Activated naive CD4-positive, alpha-beta T cell treated with anti-CD3 and anti-CD28 coated beads for 36 hours (primary cell): ENCODE results near the gene RMI1. TPM values are rescaled to one million over a fixed set of nuclear protein-coding genes. Genes with fewer than 3 reads are reported as not detected.

Source experiments
- CTCF ChIA-PET: fragments of 350-600 bp; sonication (Branson Sonifier 250); formaldehyde crosslinking; loops from one replicate; lab custom pipeline; 2021; ENCODE audit warnings: antibody characterized with exemption; lab: Charles Lee
- DNase-seq: peaks from one replicate; pipeline ENCODE4 v3.0.0-alpha.2; 2020
- H3K27ac Mint-ChIP-seq: one replicate; pipeline ENCODE4 v1.8.0; 2021; ENCODE audit warnings: mild to moderate bottlenecking, mixed read lengths
- H3K27me3 Mint-ChIP-seq: one replicate; pipeline ENCODE4 v1.8.0; 2021; ENCODE audit warnings: low read depth, mixed read lengths
- H3K36me3 Mint-ChIP-seq: one replicate; pipeline ENCODE4 v1.8.0; 2021; ENCODE audit warnings: low read depth, mixed read lengths
- H3K4me1 Mint-ChIP-seq: one replicate; pipeline ENCODE4 v1.8.0; 2021; ENCODE audit warnings: low read depth, mixed read lengths
- H3K4me3 Mint-ChIP-seq: one replicate; pipeline ENCODE4 v1.8.0; 2021; ENCODE audit warnings: mild to moderate bottlenecking, moderate library complexity, mixed read lengths
- H3K9me3 Mint-ChIP-seq: one replicate; pipeline ENCODE4 v1.8.0; 2021; ENCODE audit warnings: mixed read lengths
- intact Hi-C: fragments of 100-400 bp; cut with micrococcal nuclease; formaldehyde crosslinking; loops from one replicate; pipeline ENCODE4 v1.15.1; 2023
- total RNA-seq, 2 experiments: library from RNA; stranded (reverse); gene quantifications; one replicate each; pipeline ENCODE4 v1.2.3, GENCODE V29; 2021

The RMI1 gene
- total RNA-seq, 2 experiments from 2014 or later: 19.2 to 19.3 TPM

- Mint-ChIP-seq H3K4me1 (peaks cover 47% of the 10 kb centered on the region), H3K36me3 (peaks cover 78% of the 10 kb centered on the region), H3K9me3 (no peaks in the 10 kb centered on the region), H3K27me3 (no peaks in the 10 kb centered on the region), H3K27ac (peak overlapping the region; percentile 41), H3K4me3 (no peak overlapping the region)
- DNase-seq: no peak
- CTCF ChIA-PET: interaction anchor here (1.7 kb wide), 1 partner anchor 51 kb away, joined by 3 read pairs; no protein-coding TSS in a partner anchor
- intact Hi-C loops: no loop called here
Observed at GRCh38 chr9:83971485-83971884, 9.1 kb upstream of the RMI1 start.

GRCh38 chr9:83972286-83972685, 8.3 kb upstream of the RMI1 start:
- CTCF ChIA-PET: interaction anchor here (1.7 kb wide), 1 partner anchor 52 kb away, joined by 3 read pairs; no protein-coding TSS in a partner anchor
- H3K27ac Mint-ChIP-seq: peak overlapping the region; percentile 41
- no peaks in the 10 kb centered on the region for H3K9me3 Mint-ChIP-seq
- DNase-seq: no peak
- no peaks in the 10 kb centered on the region for H3K27me3 Mint-ChIP-seq
- H3K4me3 Mint-ChIP-seq: no peak overlapping the region
- intact Hi-C loops: no loop called here
- peaks cover 80% of the 10 kb centered on the region for H3K36me3 Mint-ChIP-seq
- H3K4me1 Mint-ChIP-seq: peaks cover 52% of the 10 kb centered on the region

GRCh38 chr9:83975300-83975699, 5.3 kb upstream of the RMI1 start:
- peaks cover 55% of the 10 kb centered on the region for H3K4me1 Mint-ChIP-seq
- peaks cover 84% of the 10 kb centered on the region for H3K36me3 Mint-ChIP-seq
- no peak overlapping the region for H3K4me3 Mint-ChIP-seq
- no peaks in the 10 kb centered on the region for H3K9me3 Mint-ChIP-seq
- CTCF ChIA-PET: no interaction called here
- peak overlapping the region; percentile 99 for H3K27ac Mint-ChIP-seq
- no peak for DNase-seq
- no peaks in the 10 kb centered on the region for H3K27me3 Mint-ChIP-seq
- intact Hi-C loops: no loop called here

GRCh38 chr9:83976372-83976771, 4.2 kb upstream of the RMI1 start:
- intact Hi-C loops: no loop called here
- peaks cover 77% of the 10 kb centered on the region for H3K36me3 Mint-ChIP-seq
- peak overlapping the region; percentile 99 for H3K27ac Mint-ChIP-seq
- DNase-seq: no peak
- CTCF ChIA-PET: no interaction called here
- H3K9me3 Mint-ChIP-seq: no peaks in the 10 kb centered on the region
- H3K4me1 Mint-ChIP-seq: peaks cover 48% of the 10 kb centered on the region
- H3K27me3 Mint-ChIP-seq: no peaks in the 10 kb centered on the region
- H3K4me3 Mint-ChIP-seq: peak overlapping the region; percentile 38

DNA sequence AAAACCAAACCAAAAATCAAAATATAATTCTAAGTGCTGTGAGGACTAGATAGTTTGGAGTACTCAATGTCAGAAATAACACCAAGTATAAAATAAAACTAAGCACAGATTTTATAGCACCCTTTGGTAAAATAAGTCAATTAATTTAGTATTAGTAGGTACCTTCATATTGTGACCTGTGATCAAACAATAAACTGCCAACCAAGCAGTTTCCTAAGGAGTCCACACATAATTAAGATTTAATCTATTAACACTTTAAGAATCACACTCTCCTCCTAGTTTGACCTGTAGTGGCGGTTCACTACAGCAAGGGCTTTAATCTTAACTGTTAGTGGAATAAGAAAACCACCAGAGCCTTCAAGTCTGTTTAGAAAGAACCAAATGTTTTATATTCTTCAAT, 3.4 kb upstream of the RMI1 start:
- no peaks in the 10 kb centered on the region for H3K9me3 Mint-ChIP-seq
- peaks cover 47% of the 10 kb centered on the region for H3K4me1 Mint-ChIP-seq
- DNase-seq: no peak
- peak overlapping the region; percentile 89 for H3K4me3 Mint-ChIP-seq
- H3K27ac Mint-ChIP-seq: peak overlapping the region; percentile 99
- no peaks in the 10 kb centered on the region for H3K27me3 Mint-ChIP-seq
- peaks cover 72% of the 10 kb centered on the region for H3K36me3 Mint-ChIP-seq
- CTCF ChIA-PET: no interaction called here
- intact Hi-C loops: no loop called here

DNA sequence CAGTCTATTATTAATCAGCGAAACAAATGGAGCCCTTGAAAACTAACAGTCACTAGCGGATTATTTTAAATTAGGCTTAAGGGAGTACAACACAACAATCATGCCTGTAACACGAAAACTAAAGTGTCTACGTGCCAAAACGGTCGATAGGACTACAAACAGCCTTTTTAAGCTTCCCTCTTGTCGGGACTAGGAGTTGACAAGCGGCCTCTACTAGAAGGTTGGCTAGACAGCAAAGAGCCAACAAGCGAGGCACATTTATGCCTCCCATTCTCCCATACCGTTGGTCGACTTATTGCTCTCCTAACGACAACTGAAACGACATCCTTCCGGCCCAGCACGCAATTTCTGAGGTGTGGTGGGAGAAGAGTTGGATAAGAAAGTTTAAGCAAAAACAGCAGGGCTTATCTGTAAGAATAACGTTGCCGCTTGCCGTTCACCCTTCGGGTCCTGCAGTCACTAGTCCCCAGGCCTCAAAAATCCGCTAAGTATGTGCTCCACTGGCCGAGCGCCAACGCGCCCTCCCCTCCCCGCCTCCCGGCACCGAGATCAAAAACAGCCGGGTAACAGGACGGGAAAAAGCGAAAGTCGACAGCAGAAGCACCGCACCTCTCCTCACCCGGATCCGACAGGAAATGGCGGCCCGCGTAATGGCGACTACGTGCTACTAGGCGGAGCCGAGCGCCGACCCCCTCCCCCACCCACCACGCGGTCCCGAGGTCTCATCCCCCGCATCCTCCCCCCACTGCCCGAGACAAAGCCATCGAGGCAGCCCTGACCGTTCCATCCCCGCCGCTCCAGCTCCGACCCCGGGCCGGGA, 1.4 kb upstream of the RMI1 start:
- Mint-ChIP-seq H3K36me3 (peaks cover 63% of the 10 kb centered on the region), H3K9me3 (no peaks in the 10 kb centered on the region), H3K27ac (peak overlapping the region; percentile 99), H3K4me3 (peak overlapping the region; percentile 89), H3K27me3 (no peaks in the 10 kb centered on the region), H3K4me1 (peaks cover 47% of the 10 kb centered on the region)
- peak; percentile 91 for DNase-seq
- CTCF ChIA-PET: interaction anchor here (1.4 kb wide), 1 partner anchor 35 kb away, joined by 3 read pairs; no protein-coding TSS in a partner anchor
- intact Hi-C loops: no loop called here

GRCh38 chr9:83979812-83980394, 702 bp upstream of the RMI1 start, which contains the start of gene HNRNPK:
Gene HNRNPK (minus strand): TSS chr9:83980215. CDS start chr9:83978252, 1,963 bp downstream.
- CTCF ChIA-PET: interaction anchor here (1.4 kb wide), 1 partner anchor 36 kb away, joined by 3 read pairs; no protein-coding TSS in a partner anchor
- H3K36me3 Mint-ChIP-seq: peaks cover 56% of the 10 kb centered on the region
- peak within 1 kb of the TSS; percentile 99 for H3K27ac Mint-ChIP-seq
- intact Hi-C loops: loop anchor here (1.0 to 5.0 kb wide), 13 partner anchors 14 to 1961 kb away; partner anchors contain the start of genes IDNK, KIF27 and NAA35
- no peaks in the 10 kb centered on the region for H3K27me3 Mint-ChIP-seq
- no peaks in the 10 kb centered on the region for H3K9me3 Mint-ChIP-seq
- H3K4me3 Mint-ChIP-seq: peak within 1 kb of the TSS; percentile 89
- peaks cover 41% of the 10 kb centered on the region for H3K4me1 Mint-ChIP-seq
- DNase-seq: peak; percentile 99

- DNase-seq: peak; percentile 54
- H3K4me3 Mint-ChIP-seq: peak overlapping the region; percentile 89
- H3K4me1 Mint-ChIP-seq: peaks cover 33% of the 10 kb centered on the region
- H3K27ac Mint-ChIP-seq: peak overlapping the region; percentile 99
- H3K27me3 Mint-ChIP-seq: no peaks in the 10 kb centered on the region
- intact Hi-C loops: loop anchor here (2.0 to 5.0 kb wide), 3 partner anchors 280 to 336 kb away; no protein-coding TSS in a partner anchor
- H3K9me3 Mint-ChIP-seq: no peaks in the 10 kb centered on the region
- CTCF ChIA-PET: interaction anchor here (0.6 to 1.4 kb wide), 2 partner anchors 17 to 37 kb away, joined by 3 to 5 read pairs; no protein-coding TSS in a partner anchor
- H3K36me3 Mint-ChIP-seq: peaks cover 42% of the 10 kb centered on the region
Observed at GRCh38 chr9:83981126-83981871, 694 bp downstream of the RMI1 start.

DNA sequence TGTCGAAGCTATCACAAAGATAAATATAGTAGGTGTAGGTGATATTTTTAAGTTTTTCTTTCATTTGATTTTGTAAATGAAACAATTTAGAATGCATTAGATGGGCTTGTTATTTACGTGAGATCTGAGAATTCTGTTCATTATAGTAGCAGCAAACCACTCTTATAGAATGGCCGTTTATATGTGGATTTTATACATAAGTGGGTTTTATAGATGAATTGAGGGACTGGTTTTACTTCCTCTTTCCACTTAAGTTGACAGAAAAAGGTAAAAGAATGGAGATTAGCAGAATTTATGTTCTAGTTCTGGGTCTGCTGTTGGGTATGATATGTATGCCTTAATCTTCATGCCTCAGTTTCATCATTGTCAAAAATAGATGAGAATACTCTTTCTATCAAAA, 5.6 kb downstream of the RMI1 start:
- H3K27ac Mint-ChIP-seq: no peak overlapping the region
- CTCF ChIA-PET: no interaction called here
- H3K4me1 Mint-ChIP-seq: peaks cover 31% of the 10 kb centered on the region
- H3K9me3 Mint-ChIP-seq: no peaks in the 10 kb centered on the region
- intact Hi-C loops: no loop called here
- H3K36me3 Mint-ChIP-seq: peaks cover 37% of the 10 kb centered on the region
- H3K27me3 Mint-ChIP-seq: no peaks in the 10 kb centered on the region
- H3K4me3 Mint-ChIP-seq: no peak overlapping the region
- DNase-seq: no peak

DNA sequence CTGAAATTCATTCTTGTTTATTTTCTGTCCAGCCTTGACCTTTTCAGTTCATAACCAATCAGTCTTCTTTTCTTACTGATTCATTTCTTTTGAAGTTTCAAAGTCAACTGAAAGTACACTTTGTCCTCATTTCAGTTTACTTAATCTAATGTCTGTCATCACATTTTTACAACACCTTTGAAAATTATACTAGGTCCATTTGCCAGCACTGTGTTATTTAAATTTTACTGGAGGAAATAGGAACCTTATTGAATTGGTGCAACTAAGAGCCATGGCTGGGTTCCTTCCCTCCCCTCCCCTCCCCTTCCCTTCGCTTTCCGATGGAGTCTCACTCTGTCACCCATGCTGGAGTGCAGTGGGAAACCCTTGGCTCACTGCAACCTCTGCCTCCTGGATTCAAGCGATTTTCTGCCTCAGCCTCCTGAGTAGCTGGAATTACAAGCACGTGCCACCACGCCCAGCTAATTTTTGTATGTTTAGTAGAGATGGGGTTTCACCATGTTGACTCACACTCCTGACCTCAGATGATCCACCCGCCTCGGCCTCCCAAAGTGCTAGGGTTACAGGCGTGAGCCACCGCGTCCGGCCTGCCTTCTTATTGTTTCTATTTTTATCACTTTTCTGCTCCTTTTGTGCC, 6.3 kb downstream of the RMI1 start:
- Mint-ChIP-seq H3K4me3 (no peak overlapping the region), H3K27me3 (no peaks in the 10 kb centered on the region), H3K4me1 (peaks cover 29% of the 10 kb centered on the region), H3K27ac (no peak overlapping the region), H3K9me3 (no peaks in the 10 kb centered on the region), H3K36me3 (peaks cover 34% of the 10 kb centered on the region)
- CTCF ChIA-PET: no interaction called here
- intact Hi-C loops: no loop called here
- DNase-seq: no peak

GRCh38 chr9:83987402-83987791, 6.8 kb downstream of the RMI1 start:
- no peak for DNase-seq
- Mint-ChIP-seq H3K27me3 (no peaks in the 10 kb centered on the region), H3K4me3 (no peak overlapping the region), H3K27ac (no peak overlapping the region), H3K4me1 (peaks cover 25% of the 10 kb centered on the region), H3K36me3 (peaks cover 34% of the 10 kb centered on the region), H3K9me3 (no peaks in the 10 kb centered on the region)
- intact Hi-C loops: no loop called here
- CTCF ChIA-PET: no interaction called here
